ENCODE results near the gene KLF18.
"Not testable (repeated sequence)": the region's sequence is repeated elsewhere in the genome, so short reads cannot be mapped to it uniquely, and the experiment has no call there.

The KLF18 gene

GRCh38 chr1:44119525-44119924 lies 21.9 kb downstream of the KLF18 start:
- no peak for DNase-seq

GRCh38 chr1:44118682-44119081 lies 22.7 kb downstream of the KLF18 start, which contains the start of gene KLF17:
KLF17 (plus strand) TSS chr1:44118821; CDS start chr1:44118908, 87 bp downstream.
- DNase-seq, result no peak

- not testable (repeated sequence) for DNase-seq
Measured at GRCh38 chr1:44117272-44117671, 24.2 kb downstream of the KLF18 start.

- no peak for DNase-seq
Measured at GRCh38 chr1:44114098-44114497, 27.3 kb downstream of the KLF18 start.

GRCh38 chr1:44113095-44113609 lies 28.3 kb downstream of the KLF18 start:
- DNase-seq, result no peak

- no peak for DNase-seq
Measured at GRCh38 chr1:44112486-44112885, 28.9 kb downstream of the KLF18 start.

- no peak for DNase-seq
Measured at GRCh38 chr1:44111861-44112260, 29.6 kb downstream of the KLF18 start.

- no peak for DNase-seq
Measured at GRCh38 chr1:44110916-44111315, 30.5 kb downstream of the KLF18 start.

GRCh38 chr1:44108971-44109370 lies 32.5 kb downstream of the KLF18 start:
- DNase-seq, result no peak

GRCh38 chr1:44108241-44108640 lies 33.2 kb downstream of the KLF18 start:
- peak; percentile 42 for DNase-seq

GRCh38 chr1:44105810-44106209 lies 35.6 kb downstream of the KLF18 start:
- DNase-seq, result no peak

- no peak for DNase-seq
Measured at GRCh38 chr1:44103270-44104131, 37.9 kb downstream of the KLF18 start.

GRCh38 chr1:44101328-44101727 lies 40.1 kb downstream of the KLF18 start:
- DNase-seq, result peak; percentile 17

GRCh38 chr1:44100183-44100868 lies 41.1 kb downstream of the KLF18 start:
- DNase-seq, result no peak

GRCh38 chr1:44094047-44094446 lies 47.4 kb downstream of the KLF18 start:
- DNase-seq, result no peak

- no peak for DNase-seq
Measured at GRCh38 chr1:44090429-44091252, 50.8 kb downstream of the KLF18 start.

GRCh38 chr1:44089371-44090048 lies 51.9 kb downstream of the KLF18 start:
- no peak for DNase-seq
